OCI-LY3 (cell line): ENCODE data around the gene PGA4.

Source experiments
- CTCF ChIP-seq: fragments of 200-600, 300-600 bp; sonication (generic); IDR thresholded peaks from 2 replicates; pipeline ENCODE4 v1.5.1; 2014; ENCODE audit warnings: antibody characterized with exemption, low read length, low read depth
- EZH2phosphoT487 ChIP-seq: fragments of 200-600 bp; shearing (Covaris generic); IDR thresholded peaks from 2 replicates; pipeline ENCODE4 v1.6.1; 2018; ENCODE audit warnings: antibody characterized with exemption, mixed run types, low read depth

GRCh38 chr11:61183645-61184044, 38.5 kb upstream of the PGA4 start:
- TF ChIP-seq CTCF (no peak), EZH2phosphoT487 (no peak)
